HG02588 (cell line): Measurements from ENCODE around the gene WDFY4.
"Not testable (repeated sequence)": the region's sequence is repeated elsewhere in the genome, so short reads cannot be mapped to it uniquely, and the experiment has no call there.

Experiments
- ATAC-seq: cut with Tn5 transposase; IDR thresholded peaks from one replicate; pipeline ENCODE4 v1.9.1; 2021; ENCODE audit warnings: mild to moderate bottlenecking, moderate library complexity; ENCODE audit not compliant: unreplicated experiment

Gene WDFY4, protein sequence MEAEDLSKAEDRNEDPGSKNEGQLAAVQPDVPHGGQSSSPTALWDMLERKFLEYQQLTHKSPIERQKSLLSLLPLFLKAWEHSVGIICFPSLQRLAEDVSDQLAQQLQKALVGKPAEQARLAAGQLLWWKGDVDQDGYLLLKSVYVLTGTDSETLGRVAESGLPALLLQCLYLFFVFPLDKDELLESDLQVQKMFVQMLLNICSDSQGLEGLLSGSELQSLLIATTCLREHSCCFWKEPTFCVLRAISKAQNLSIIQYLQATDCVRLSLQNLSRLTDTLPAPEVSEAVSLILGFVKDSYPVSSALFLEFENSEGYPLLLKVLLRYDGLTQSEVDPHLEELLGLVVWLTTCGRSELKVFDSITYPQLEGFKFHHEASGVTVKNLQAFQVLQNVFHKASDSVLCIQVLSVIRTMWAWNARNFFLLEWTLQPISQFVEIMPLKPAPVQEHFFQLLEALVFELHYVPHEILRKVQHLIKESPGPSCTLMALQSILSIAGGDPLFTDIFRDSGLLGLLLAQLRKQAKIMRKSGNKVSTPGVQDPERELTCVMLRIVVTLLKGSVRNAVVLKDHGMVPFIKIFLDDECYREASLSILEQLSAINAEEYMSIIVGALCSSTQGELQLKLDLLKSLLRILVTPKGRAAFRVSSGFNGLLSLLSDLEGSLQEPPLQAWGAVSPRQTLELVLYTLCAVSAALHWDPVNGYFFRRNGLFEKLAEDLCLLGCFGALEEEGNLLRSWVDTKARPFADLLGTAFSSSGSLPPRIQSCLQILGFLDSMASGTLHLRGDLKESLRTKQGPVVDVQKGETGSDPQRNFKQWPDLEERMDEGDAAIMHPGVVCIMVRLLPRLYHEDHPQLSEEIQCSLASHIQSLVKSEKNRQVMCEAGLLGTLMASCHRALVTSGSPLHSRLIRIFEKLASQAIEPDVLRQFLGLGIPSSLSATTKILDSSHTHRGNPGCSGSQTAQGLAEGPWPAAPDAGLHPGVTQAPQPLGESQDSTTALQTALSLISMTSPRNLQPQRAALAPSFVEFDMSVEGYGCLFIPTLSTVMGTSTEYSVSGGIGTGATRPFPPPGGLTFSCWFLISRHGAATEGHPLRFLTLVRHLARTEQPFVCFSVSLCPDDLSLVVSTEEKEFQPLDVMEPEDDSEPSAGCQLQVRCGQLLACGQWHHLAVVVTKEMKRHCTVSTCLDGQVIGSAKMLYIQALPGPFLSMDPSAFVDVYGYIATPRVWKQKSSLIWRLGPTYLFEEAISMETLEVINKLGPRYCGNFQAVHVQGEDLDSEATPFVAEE (N-terminal part only)

DNA sequence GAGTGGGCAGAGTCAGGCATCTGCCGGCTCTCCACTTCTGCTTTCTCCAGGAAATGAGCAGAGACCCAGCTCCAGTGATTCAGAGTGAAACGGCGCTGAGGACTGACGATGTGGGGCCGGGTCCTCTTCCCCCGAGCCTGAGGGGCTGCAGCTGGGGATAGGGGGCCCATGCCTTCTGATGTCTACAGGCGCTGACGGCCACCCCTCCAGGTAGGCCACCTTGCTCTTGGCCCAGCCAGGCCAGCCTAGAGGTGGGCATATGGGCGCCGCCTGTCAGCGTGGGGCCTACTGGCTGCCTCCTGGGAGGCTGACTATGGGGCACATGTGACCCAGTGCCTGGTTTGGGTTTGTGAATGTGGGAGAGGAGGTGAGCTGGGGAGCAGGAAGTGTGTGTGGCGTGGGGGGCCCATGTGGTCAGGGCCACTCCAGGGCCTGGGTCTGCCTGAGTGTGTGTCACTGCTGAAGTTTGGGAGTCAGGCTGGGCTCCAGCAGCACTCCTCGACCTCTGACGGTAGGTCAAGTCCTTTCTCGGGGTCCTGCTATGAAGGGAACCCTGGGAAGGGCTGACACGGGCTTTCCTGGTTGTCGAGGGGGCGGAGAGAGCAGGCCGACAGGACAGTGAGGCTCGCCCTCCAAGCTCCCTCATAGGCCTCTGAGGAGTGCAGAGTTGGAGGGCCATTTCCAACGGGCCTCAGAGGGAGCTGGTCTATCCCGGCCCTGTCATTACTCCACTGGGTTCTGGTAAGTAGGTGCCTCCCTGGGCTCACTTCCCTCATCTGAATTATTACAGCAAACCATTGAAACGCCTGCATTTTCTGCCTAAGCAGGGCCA is at the start of gene WDFY4:
Gene WDFY4, plus strand, starts transcription at position 82 of the 832 bp plus-strand sequence. CDS start 24,860 bp downstream, outside the sequence.
- peak; percentile 61 for ATAC-seq

DNA sequence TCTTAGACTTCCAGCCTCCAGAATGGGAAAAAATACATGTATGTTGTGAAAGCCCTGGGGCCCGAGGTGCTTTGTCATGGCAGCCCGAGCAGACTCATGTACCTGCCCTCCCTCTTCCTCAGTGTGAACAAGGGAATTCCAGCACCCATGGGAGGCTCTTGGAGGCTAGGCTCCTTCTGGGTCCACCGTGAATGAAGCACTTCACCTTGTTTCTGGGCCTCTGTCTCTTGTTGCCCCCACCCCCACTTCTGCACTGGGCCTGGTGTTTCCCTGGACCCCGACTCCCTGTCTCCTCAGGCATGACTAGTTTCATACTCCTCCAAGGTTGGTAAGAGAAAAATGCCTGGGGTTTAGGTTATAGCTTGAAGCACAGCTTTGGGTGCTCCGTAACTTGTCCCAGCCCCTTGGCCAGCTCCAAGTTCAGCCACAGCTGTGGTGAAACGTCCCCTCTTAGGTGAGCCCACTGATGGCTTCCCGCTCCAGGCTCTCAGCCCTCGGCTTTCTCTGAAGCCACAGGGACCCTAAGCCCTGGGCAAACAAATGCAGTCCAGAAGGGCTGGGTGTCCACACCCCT is 49.6 kb upstream of the WDFY4 start:
- no peak for ATAC-seq

DNA sequence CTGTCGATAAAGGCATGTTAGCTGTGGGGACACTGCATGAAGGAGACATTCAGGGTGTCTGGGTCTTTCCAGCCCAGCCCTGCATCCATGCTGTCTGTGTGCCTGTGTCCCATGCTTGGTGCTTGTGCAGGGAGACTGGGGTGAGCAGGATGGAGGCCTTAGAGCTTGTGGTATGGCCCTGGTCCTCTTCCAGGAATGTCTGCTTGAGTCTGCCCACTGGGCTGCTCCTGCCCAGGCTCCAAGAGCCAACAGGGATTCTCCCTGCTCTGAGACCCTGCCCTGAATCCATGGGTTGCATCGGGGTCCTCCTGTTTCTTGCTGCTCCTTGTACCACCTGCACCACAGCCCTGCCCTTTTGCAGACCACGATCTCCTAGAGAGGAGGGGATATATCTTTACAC is 48.4 kb upstream of the WDFY4 start:
- ATAC-seq, result no peak

DNA sequence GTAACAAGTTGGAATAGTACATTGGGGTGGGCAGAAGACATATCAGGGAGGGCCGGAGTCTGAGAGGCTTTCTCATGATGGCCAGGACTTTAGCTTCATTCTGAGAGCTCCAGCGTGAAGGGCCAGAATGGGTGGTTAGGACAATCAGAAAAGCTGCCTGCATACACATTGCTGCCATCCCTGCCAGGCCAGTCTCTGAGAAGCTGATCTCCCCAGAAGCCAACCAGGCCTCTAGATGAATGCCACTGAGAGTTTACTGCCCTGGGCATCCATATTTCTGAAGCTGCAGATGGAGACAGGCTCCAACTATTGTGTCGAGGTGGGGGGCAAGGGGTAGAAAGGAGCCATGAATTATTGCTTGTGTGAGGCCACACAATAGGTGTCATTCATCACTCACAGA is 47.8 kb upstream of the WDFY4 start:
- no peak for ATAC-seq

DNA sequence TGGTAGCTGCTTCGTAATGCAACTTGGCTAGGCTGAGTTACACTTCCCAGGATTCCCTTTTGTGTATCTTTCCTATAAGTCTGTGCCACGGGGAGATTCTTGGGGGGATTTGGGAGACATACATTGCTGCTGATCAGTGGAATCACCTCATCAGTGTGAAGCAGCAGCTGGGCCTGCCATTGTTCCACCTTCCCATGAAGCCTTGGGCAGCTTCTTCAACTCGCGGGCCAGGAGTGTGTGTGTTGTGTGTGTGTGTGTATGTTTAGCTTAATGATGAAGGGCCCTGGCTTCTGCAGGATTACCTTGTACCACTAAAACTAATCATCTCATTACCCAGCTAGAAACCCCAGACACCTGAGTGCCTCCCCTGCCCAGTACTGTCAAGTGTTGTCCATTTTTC is 46.5 kb upstream of the WDFY4 start:
- ATAC-seq, result no peak

DNA sequence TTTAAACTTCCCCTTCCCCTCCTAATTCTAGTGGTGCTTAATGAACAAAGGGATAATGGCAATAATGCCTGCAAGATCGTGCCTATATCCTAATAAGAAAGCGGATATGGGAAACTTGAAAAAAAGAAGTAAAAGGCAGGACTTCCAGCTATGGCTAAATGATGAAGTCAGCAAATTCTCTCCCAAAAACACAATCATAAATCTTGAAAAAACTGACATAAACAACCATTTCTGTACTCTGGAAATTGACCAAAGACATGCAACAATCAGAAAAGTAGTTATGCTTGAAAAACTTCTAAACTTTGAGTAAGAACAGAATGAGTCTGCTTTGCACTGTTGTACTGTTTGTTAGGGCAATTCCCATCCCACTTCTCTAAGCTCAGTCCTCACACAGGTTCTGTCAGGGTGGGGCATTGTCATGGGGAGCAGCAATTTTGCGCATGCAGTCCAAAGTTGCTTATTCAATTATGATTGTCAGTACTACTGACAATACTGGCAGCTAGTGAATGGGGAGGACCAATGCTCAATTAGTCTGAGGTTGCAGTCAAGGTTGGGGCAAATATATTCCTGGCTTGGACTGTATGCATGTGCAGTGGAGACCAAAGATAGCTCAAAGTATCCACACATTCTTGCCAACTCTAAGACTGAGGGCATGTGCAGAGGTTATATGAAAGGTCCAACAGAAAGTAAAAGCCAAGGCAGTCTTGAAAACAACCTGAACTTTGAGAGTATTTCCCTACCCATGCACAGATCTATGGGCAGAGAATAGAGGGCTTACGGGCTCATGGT is 45.7 kb upstream of the WDFY4 start:
- ATAC-seq, result no peak

DNA sequence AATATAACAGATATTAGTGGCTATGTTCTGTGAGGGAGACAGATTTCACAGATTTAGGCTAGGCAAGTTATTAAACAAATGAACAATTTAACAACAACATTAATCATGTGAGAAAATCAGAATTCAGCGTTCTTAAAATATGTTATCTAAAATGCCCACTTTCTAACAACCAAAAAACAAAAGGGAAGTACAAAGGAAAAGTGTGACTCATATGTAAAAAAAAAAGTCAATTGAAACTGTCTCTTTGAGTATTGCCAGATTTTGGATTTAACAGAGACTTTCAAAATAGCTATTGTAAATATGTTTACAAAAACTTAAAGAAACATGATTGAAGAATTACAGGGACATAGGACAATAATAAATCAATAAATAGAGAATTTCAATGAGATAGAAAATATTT is 45.0 kb upstream of the WDFY4 start:
- ATAC-seq, result no peak

DNA sequence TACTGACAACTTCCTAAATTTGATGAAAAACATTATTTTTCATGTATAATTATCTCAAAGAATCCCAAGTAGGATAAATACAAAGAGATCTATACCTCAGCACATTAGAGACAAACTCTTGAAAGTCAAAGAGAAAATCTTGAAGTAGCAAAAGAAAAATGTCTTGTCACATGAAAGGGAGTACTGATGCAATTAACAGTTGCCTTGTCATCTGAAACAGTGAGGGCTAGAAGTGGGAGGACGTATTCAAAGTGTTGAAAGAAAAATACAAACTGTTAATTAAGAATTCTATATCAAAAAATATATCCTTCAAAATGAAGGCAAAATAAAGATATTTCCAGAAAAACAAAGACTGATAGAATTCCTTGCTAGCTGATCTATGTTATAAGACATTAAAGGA is 44.3 kb upstream of the WDFY4 start:
- ATAC-seq, result no peak

DNA sequence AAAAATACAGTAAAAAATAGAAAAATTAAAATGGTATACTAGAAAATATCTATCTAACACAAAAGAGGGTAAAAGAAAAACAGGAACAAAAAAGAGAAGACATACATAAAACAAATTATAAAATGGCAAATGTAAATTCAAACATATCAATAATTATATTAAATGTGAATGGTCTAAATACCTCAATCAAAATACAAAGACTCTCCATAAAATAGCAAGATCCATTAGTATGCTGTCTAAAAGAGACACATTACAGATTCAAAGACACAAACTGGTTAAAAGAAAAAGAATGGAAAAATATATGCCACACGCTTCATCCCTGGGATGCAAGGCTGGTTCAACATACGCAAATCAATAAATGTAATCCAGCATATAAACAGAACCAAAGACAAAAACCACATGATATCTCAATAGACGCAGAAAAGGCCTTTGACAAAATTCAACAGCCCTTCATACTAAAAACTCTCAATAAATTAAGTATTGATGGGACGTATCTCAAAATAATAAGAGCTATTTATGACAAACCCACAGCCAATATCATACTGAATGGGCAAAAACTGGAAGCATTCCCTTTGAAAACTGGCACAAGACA is 43.5 kb upstream of the WDFY4 start:
- ATAC-seq, result not testable (repeated sequence)

DNA sequence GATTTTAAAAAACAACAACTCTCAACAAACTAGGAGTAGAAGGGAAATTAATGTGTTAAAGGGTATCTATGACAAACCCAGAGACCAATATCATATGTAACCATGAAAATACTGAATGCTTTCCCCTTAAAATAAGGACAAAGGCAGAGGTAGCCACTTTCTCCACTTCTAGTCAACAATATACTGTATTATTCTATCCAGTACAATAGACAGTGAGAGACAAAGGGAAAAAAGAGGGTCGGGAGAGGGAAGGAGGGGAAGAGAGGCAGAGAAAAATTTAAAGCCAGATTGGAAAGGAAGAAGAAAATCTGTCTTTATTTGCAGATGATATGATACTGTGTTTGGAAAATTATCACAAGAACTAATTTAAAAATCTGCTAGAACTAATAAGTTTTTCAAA is 39.1 kb upstream of the WDFY4 start:
- no peak for ATAC-seq

DNA sequence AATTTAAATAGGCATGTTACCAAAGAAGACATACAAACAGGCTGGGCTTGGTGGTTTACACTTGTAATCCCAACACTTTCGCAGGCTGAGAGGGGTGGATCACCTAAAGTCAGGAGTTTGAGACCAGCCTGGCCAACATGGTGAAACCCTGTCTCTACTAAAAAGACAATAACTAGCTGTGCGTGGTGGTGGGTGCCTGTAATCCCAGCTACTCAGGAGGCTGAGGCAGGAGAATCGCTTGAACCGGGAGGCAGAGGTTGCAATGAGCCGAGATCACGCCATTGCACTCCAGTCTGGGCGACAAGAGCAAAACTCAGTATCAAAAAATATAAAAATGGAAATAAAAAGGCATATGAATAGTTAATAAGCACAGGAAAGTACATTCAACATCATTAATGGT is 37.6 kb upstream of the WDFY4 start:
- not testable (repeated sequence) for ATAC-seq

DNA sequence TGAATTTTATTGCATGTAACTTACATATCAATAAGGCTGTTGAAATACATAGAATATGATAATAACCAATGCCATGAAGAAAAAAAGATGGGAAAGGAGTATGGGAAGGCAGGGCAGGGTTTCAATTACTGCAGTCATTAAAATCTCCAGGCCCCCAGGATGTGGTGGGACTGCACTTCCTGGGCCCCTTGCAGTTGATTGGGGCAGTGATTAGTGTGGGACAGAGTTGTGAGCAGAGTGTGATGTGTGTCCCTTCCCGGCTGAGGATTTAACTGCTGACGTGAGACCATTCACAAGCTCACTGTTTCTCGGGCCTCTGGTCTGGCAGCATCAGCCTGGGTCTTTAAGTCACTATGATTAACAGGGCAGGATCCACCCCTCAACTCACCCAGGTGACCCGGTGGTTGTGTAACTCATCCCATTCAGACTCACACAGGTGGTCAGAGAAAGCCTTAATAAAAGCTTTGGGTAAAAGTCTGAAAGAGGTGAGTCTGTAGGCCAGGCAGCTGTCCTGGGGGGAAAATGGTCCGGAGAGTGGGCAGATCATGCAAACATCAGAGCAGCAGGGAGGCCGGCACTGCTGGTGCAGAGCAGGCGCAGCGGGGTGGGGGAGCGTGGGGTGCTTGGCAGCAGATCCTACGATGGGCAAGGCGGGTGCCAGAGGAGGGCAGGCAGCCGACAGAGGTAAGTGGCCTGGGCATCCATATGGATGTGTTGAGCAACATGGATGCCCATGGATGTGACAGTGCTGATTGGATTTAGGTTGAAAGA is 36.3 kb upstream of the WDFY4 start:
- no peak for ATAC-seq

DNA sequence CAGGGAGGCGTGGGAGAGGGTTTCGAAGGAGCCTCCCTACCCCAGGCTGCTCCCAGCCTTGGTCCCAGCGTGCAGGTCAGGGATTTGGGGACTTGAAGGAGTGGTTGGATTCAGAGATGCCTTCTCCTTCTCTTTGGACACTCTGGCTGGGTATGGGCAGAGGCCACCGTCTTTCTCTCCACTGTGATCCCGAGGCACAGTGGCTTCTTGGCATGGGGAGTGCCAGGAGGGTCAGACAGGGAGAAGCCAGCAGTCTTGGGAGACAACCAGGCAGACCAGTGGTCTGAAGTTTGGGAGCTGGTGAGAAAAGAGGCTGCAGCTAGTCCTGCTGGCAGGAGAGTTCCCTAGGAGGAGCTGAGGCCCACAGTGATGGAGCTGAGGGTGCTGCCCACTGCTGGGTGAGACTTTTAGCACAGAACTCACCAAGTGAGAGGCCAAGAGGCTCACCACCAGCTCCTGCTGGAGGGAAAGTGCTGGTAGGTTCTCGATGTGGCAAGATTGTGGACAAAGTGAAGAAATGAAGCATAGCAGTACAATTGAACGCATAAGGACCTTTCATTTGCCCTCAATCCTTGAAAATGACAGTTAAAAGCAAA is 35.2 kb upstream of the WDFY4 start:
- ATAC-seq, result no peak

DNA sequence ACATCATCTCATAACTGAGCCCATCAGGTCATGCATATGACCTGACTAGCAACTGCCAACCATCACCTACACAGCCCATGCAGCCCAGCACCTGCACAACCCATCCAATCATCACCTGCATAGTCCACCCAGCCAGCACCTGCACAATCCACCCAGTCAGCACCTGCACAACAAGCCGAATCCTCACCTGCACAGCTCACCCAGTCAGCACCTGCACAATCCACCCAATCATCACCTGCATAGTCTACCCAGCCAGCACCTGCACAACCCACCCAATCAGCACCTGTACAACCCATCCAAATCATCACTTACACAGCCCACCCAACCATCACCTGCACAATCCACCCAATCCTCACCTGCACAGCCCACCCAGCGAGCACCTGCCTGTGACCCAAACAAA is 33.4 kb upstream of the WDFY4 start:
- ATAC-seq, result no peak

DNA sequence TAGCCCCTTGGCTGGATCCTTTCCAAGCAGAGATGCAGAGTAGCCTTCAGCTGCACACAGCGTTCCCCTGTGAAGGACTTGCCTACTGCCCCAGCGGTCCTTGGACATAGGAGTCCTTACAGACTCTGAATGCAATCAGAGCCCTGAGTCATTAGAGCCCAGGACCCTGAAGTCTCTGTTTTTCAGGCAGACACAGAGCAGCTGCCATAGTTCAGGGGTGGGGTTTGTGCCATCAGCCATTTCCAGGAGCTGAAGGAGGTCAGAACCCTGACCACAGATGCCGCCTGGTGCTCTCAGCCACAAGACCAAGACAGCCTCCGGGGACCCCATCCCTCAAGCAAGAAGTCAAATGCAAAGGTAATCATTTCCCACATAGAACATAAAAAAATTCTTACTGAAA is 32.8 kb upstream of the WDFY4 start:
- ATAC-seq, result no peak

DNA sequence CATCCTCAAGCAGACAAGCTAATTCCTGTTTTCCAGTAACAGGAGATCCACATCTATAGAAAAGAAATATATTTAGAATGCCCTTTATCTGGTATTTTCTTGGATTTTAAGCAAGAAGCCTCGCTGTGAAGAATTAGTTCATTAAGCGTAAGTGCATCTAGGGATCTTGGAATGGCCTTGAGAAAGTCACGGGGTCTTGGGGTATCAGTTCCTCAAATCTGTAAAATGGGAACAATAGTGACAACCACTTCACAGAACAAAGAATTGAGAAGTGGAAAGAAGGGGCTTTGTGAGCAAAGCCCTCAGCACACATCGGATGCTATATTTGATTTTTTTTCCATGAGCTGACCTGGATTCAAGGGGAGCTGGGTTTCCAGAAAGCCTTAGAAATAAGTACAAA is 32.3 kb upstream of the WDFY4 start:
- ATAC-seq, result no peak

DNA sequence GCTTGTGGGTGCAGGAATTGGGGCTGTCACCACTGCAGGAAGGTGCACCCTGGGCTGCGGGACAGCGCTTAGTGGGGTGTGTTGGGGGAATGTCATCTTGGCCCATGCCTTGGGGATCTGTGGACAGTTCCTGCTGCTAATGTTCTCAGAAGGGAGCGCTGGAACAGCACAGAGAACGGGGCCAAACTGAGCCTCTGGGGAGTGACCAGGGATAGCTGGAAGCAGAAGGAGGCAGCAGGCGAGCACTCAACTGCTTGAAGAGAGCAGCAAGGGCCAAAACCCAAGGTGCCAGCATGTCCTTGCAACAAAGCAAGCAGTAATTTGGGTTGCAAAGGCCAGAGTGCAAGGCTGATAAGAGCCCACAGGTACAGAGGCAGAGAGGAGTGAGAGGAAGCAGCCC is 31.3 kb upstream of the WDFY4 start:
- no peak for ATAC-seq
